OCI-M2 (cell line): ENCODE results near the gene SLC66A2.
"Not testable (repeated sequence)": the region's sequence is repeated elsewhere in the genome, so short reads cannot be mapped to it uniquely, and the experiment has no call there.

Source experiments
- DNase-seq: peaks from one replicate; lab custom pipeline; 2025; ENCODE audit not compliant: unreplicated experiment; lab: John Stamatoyannopoulos, UW

Gene SLC66A2

GRCh38 chr18:79883461-79884293, 67.8 kb downstream of the SLC66A2 start:
- no peak for DNase-seq

GRCh38 chr18:79882522-79883241, 68.8 kb downstream of the SLC66A2 start:
- DNase-seq = no peak

DNA sequence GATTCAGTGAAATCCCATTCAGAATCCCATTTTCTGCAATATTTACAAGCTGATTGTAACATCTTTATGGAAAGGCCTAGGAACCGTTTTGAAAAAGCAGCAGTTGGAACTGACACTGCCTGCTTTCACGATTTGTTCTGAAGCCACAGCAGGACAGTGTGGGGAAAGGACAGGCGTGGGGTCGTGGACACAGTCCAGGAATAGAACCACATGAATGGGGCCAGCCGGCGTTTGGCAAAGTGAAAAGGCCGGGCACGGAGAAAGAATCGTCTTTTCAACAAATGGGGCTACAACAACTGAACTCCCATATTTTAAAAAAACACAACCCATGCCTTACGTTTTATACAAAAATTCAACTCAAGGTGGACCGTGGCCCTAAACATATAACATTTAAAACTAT, 69.8 kb downstream of the SLC66A2 start:
- DNase-seq = no peak

- no peak for DNase-seq
Measured at GRCh38 chr18:79879566-79879965, 71.9 kb downstream of the SLC66A2 start.

DNA sequence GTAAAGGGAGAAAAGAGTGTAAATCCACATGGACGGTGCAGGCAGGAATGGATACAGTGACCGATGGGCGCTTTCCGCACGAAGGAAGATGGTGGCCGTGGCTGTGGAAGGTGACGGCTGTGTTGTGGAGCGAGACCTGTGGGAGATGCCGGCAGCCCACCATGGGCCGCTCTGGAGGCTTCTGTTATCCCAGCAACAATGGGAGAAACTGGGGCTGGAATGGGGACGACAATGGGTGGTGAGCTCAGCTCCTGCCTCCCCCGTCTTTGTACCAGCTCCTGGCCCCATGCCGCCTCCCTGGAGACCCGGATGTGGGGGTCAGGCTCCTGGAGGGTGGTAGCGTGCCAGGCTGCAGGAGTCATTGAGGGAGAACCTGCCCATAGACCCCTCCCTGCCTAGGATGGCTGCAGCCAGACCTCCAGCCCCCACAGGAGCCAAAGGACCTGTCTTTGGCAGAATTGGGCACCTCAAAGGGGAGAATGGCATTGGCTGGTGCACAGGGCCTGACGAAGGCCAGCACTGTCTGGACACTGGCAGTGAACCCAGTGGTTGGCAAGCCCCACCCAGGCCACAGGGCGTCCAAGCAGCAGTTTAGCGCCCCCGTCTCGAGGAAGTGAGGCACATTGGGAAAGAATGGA, 72.6 kb downstream of the SLC66A2 start:
- DNase-seq = no peak

GRCh38 chr18:79878246-79878645, 73.2 kb downstream of the SLC66A2 start:
- not testable (repeated sequence) for DNase-seq

DNA sequence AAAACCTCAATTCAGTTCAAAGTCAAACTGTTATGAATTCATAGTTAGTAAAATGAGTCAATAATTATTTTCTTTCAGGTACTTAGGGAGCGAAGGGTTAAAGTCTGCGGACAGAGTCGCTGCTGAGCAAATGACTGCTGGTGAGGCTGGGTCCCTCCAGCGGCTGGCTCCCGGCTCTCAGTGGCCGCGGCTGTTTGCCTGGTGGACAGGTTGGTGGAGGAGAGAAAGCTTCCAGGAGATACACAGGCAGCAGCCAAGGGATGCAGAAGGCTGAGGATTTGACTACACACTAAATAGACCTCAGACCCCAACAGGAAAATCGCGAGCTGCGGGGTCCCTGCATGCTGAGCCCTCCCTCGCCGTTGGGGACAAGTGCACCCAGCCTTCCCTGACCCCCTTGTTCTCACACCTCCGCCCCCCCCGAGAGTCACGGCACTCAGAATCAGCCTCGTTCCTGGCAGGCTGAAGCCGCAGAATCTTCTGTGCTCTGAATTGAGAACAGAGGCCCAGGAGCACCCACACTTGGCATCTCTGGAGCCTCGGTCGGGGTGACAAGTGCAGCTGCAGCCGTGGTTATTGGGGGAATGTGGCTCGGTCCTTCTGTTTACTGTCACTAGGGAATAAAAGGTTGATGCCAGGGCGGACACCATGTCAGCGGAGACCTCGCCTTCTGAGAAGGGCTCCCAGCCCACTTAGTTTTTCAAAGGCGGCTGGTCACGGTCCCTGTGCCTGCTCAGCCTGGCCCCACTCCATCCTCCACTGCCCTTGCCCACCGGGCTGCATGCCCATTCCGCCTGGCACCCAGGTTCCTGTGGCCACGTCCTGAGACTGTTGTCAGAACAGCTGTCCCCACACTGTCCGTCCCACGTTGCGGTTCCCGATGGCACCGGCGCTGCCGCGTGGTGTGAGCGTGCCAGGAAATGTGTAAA, 74.0 kb downstream of the SLC66A2 start:
- no peak for DNase-seq

- no peak for DNase-seq
Measured at GRCh38 chr18:79876497-79876896, 75.0 kb downstream of the SLC66A2 start.

DNA sequence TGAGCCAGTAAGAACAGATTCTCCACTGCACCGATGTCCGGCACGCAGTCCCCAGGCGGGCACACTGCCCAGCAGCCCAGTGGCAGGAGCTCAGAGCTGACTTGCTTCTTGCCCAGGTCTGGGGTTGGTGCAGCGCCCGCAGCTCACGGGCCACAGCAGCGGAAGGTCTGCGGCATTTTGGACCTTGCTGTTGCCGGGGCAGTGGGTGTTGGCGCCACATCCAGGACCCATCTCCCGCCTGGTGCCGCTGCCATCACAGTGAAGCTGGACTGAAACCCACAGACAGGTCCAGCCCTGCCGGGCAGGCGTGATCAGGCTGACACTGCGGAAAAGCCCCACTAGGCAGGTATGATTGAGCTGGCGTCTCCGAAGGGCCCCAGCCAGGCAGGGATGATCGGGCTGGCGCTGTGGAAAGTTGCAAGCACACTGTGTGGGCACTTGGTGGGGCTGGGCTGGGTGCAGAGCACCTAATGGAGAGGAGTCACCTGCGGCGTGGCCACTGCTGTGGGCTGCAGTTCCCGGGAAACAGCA, 75.5 kb downstream of the SLC66A2 start:
- DNase-seq = no peak

DNA sequence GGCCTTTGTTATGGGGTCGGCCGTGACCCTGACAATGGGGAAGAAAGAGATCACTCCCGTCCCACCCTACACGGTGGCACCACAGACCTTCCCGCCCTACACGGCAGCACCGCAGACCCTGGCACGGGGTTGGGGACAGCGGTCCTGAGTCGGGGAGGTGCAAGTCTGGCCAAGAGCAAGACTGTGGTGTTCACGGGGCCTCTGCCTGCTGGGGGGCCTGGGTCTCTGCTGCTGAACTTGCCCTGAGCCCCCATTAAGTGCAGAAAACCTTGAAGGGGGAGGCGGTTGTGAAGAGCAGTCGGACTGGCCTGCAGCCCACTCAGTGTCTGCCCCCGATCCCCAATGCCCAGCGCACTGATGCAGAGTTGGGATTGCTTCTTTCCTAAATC, 75.9 kb downstream of the SLC66A2 start:
- DNase-seq = no peak

DNA sequence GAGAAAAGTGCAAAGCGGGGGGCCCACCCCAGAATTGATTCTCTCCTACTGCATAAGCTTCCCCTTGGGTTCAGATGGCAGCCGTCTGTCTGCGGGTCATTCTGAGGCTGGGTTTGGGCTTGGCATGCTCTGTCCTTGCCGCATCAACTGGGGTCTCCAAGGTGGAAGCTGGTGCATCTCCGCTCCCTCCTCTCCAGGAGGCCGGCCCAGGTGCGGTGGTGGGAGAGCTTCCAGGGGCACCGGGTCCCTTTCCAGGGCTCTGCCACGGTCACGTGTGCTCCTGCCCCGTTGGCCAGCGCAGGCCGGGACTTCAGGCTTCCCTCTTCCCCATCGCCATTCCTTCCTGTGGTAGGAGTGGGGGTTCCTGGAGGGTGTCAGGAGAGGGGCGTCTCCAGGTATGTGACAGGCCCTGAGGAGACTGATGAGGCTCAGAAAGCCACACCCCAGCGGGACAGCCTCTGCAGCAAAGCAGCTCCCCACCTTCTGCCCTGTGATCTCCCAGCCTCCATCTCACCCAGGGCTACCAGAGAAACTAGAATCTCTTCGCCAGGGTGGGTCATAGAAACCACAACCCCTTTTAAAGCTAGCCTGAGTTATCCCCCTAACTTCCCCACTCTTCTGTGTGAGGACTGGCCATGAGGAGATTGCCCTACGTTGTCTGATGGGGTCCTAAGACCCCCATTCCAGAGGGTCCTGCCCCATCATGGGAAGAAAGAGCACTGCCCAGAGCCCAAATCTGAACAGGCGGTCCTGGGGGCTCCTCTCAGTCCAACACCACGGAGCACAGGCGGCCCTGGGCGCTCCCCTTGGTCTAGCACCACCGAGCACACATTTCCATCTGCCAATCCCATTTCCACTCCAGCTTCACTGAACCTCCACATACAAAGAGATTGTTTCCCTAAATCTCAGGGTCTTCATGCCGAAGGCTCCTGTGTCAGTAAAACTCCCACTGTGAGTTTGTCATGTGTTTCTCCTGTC, 76.6 kb downstream of the SLC66A2 start:
- no peak for DNase-seq

GRCh38 chr18:79873449-79874110, 77.9 kb downstream of the SLC66A2 start:
- DNase-seq = no peak

DNA sequence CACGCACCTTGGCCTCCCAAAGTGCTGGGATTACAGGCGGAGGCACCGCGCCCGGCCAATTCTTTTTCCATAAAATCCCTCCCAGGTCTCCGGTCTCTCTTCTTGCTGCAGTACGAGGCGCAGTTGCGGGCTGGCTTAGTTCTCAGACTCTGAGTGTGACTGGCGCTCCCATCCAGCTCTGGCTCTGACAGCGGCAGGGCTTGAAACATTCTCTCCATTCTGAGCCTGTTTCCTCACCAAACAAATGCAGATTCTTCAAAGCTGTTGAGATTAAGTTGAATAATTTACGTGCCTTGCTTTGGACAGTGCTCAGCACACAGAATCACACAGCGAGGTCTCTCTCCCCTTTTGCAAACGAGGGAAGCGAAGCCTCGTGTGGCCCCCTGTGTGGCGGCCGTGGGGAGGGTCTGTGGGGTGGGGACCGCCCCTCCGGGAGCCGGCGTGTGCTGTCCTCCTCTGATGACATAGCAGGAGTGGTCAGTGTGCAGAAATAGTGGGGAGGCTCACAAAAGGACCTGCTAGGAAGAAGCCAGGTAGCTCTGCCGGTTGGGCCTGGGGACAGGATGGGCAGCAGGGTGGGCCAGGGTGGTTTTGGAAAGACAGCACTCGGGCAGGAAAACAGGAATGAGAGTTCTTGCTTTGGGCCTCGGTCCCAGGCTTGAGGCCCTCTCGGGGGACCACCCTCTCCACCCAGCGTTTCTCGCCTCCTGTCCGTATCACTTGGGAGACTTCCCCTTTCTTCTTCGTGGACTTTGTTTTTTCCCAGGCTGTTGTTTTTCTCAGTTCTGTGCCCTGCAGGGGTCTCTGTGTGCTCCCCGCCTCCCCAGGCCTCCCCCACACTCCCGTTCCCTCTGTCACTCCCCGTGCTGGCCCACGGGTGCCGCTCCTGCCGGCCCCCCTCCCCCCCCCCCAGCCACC, 78.7 kb downstream of the SLC66A2 start:
- DNase-seq = no peak

DNA sequence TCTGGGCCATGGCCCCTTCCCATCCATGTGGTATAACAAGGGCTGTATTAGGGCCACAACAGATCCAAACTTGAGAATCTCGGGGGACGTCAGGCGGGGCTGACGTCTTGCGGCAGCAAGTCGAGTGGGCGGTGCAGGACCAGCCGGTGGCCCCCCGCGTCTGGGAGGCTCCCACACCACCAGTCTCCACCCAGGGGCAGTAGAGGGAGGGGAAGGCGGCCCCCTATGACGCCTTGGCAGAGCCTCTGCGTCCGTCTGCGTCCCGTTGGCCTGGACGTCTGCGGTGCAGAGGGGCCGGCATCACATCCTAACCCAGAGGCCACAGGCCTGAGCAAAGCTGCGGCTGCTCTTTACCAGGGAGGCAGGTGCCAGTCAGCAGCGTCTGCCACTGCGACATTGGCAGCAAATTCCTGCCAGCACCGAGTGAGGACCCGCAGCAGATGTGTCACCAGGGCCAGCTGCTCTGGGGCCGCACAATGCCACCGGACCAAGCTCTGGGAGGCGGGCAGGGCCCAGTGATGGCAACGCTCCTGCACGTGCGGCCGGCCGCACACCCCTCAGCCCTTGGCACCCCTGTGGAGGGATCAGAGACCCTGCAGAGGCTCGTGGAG, 79.9 kb downstream of the SLC66A2 start:
- DNase-seq = no peak

DNA sequence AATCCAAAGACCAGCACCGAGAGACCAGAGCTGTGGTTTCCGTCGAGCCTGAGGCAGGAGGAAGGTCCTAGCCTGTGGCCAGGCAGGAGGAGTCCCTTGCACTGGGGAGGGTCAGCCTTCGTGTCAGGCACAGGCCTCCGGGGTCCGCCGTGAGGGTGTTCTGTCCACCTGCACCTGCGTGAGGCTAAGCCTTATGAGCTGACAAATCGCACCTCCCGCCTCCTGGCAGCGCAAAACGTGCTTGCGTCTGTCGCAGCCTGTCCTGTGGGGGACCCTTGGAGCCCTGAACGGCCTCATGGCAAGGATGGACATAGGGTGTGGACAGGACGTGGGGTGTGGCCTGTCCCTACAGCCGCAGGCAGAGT, 80.4 kb downstream of the SLC66A2 start:
- DNase-seq = no peak

- DNase-seq = no peak
Measured at GRCh38 chr18:79870301-79871025, 81.0 kb downstream of the SLC66A2 start.
